HepG2 (cell line): ENCODE results near the gene ADAP2. TPM values are rescaled to one million over a fixed set of nuclear protein-coding genes. Genes with fewer than 3 reads are reported as not detected.

Experiments used
- AHR ChIP-seq: IDR thresholded peaks from 2 replicates; pipeline ENCODE4 v1.6.1; 2018; ENCODE audit warnings: missing genetic modification reagents, missing compliant biosample characterization
- ARNT ChIP-seq: fragments of 450-650 bp; IDR thresholded peaks from 2 replicates; pipeline ENCODE4 v1.6.1; 2017
- EP300 ChIP-seq, 3 experiments: sonication (generic) in 1 of 3; formaldehyde crosslinking in 1 of 3; IDR thresholded peaks; 2 replicates each; pipeline versions ENCODE4 v1.5.1 to v1.6.1; 2011 to 2020; ENCODE audit warnings: low read depth in 2 of 3, low read length in 2 of 3, borderline replicate concordance in 1 of 3, improper control_type of control experiment in 1 of 3, mild to moderate bottlenecking in 1 of 3, missing genetic modification reagents in 1 of 3, moderate library complexity in 1 of 3
- FOSL2 ChIP-seq: sonication (generic); formaldehyde crosslinking; IDR thresholded peaks from 2 replicates; pipeline ENCODE4 v1.4.0; 2020; ENCODE audit warnings: missing genetic modification reagents
- RORA ChIP-seq: sonication (generic); formaldehyde crosslinking; IDR thresholded peaks from 2 replicates; pipeline ENCODE4 v1.5.0; 2020; ENCODE audit warnings: mild to moderate bottlenecking, missing genetic modification reagents, moderate library complexity
- SAFB2 ChIP-seq: sonication (generic); formaldehyde crosslinking; IDR thresholded peaks from 2 replicates; pipeline ENCODE4 v1.5.1; 2020; ENCODE audit warnings: missing genetic modification reagents, low read depth, mild to moderate bottlenecking, borderline replicate concordance
- SNAPC2 ChIP-seq: sonication (generic); formaldehyde crosslinking; IDR thresholded peaks from 2 replicates; pipeline ENCODE4 v1.8.1; 2022; ENCODE audit warnings: mild to moderate bottlenecking, missing genetic modification reagents
- SRSF1 ChIP-seq: fragments of 200-400 bp; formaldehyde crosslinking; optimal IDR thresholded peaks from 2 replicates; pipeline ENCODE3; 2017; ENCODE audit warnings: mild to moderate bottlenecking, low read depth, low read length, moderate library complexity
- STAT5B ChIP-seq: sonication (generic); formaldehyde crosslinking; IDR thresholded peaks from 2 replicates; pipeline ENCODE4 v1.4.0; 2020; ENCODE audit warnings: missing genetic modification reagents
- TCF12 ChIP-seq, 2 experiments: fragments of 450-650 bp in 1 of 2; sonication (generic) in 1 of 2; formaldehyde crosslinking in 1 of 2; IDR thresholded peaks; 2 replicates each; pipeline versions ENCODE4 v1.6.1 to v1.8.0; 2017 to 2022; ENCODE audit warnings: antibody characterized with exemption in 1 of 2, mild to moderate bottlenecking in 1 of 2, missing genetic modification reagents in 1 of 2, moderate library complexity in 1 of 2
- THAP7 ChIP-seq: sonication (generic); formaldehyde crosslinking; IDR thresholded peaks from 2 replicates; pipeline ENCODE4 v1.8.1; 2023; ENCODE audit warnings: mild to moderate bottlenecking, missing genetic modification reagents
- ZFP90 ChIP-seq: sonication (generic); formaldehyde crosslinking; IDR thresholded peaks from 2 replicates; pipeline ENCODE4 v1.8.0; 2022; ENCODE audit warnings: missing genetic modification reagents, mild to moderate bottlenecking, inconsistent platforms, borderline replicate concordance
- ZNF230 ChIP-seq: sonication (generic); formaldehyde crosslinking; IDR thresholded peaks from 2 replicates; pipeline ENCODE4 v1.4.0; 2020; ENCODE audit warnings: mild to moderate bottlenecking, missing genetic modification reagents
- ZNF264 ChIP-seq: sonication (generic); formaldehyde crosslinking; IDR thresholded peaks from 2 replicates; pipeline ENCODE4 v1.4.0; 2020; ENCODE audit warnings: missing genetic modification reagents
- ZNF430 ChIP-seq: sonication (generic); formaldehyde crosslinking; IDR thresholded peaks from 2 replicates; pipeline ENCODE4 v1.9.0; 2021; ENCODE audit warnings: mild to moderate bottlenecking, missing genetic modification reagents
- ZNF441 ChIP-seq: sonication (generic); formaldehyde crosslinking; IDR thresholded peaks from 2 replicates; pipeline ENCODE4 v1.7.0; 2021; ENCODE audit warnings: missing genetic modification reagents, borderline replicate concordance
- ZNF562 ChIP-seq: sonication (generic); formaldehyde crosslinking; IDR thresholded peaks from 2 replicates; pipeline ENCODE4 v1.8.0; 2022; ENCODE audit warnings: missing genetic modification reagents, borderline replicate concordance
- ZNF572 ChIP-seq: sonication (generic); formaldehyde crosslinking; IDR thresholded peaks from 2 replicates; pipeline ENCODE4 v1.5.1; 2020; ENCODE audit warnings: mild to moderate bottlenecking, missing genetic modification reagents
- ZNF747 ChIP-seq: sonication (generic); formaldehyde crosslinking; IDR thresholded peaks from 2 replicates; pipeline ENCODE4 v1.8.1; 2023; ENCODE audit warnings: missing genetic modification reagents, mild to moderate bottlenecking, borderline replicate concordance
- polyA plus RNA-seq, 8 experiments: library from polyadenylated mRNA; depleted of rRNA in 3 of 8; stranded (reverse) in 7 of 8; unstranded in 1 of 8; fragments of >200 nt; fragmentation: Illumina TruSeq in 4 of 8; extraction: Trizol in 4 of 8; gene quantifications; 2 replicates each; pipeline versions ENCODE4 v1.2.1 to v1.2.3, GENCODE V29; 2011 to 2016; ENCODE audit warnings: low read depth in 4 of 8, missing spikeins in 1 of 8, mixed read lengths in 1 of 8; ENCODE audit not compliant: insufficient read depth in 1 of 8
- total RNA-seq, 5 experiments: library from RNA; depleted of rRNA; stranded (reverse); fragments of >200 nt; fragmentation: Illumina TruSeq; extraction: Trizol; gene quantifications; 2 replicates each; pipeline ENCODE4 v1.2.3, GENCODE V29; 2016; ENCODE audit warnings: low read depth in 1 of 5
- TF ChIP-seq, protein P1 (sequence below): sonication (generic); formaldehyde crosslinking; IDR thresholded peaks from 2 replicates; pipeline ENCODE4 v1.5.1; 2020; ENCODE audit warnings: missing genetic modification reagents, mild to moderate bottlenecking, borderline replicate concordance
- TF ChIP-seq, protein P2 (sequence below), 2 experiments: sonication (generic) in 1 of 2; formaldehyde crosslinking in 1 of 2; IDR thresholded peaks; 2 replicates each; pipeline versions ENCODE4 v1.4.0 to v1.6.1; 2018 to 2020; ENCODE audit warnings: missing genetic modification reagents in 2 of 2, borderline replicate concordance in 1 of 2, low read depth in 1 of 2, mild to moderate bottlenecking in 1 of 2, missing biosample characterization in 1 of 2
- TF ChIP-seq, protein P3 (sequence below): sonication (generic); formaldehyde crosslinking; IDR thresholded peaks from 2 replicates; pipeline ENCODE4 v1.4.0; 2020; ENCODE audit warnings: missing genetic modification reagents, mild to moderate bottlenecking, borderline replicate concordance

Gene ADAP2
- total and polyA plus RNA-seq, 2 of the 13 experiments (the other 11 are each of a cell fraction or from before 2014, with no cell fraction given), result 0.51 to 0.70 TPM

GRCh38 chr17:30915833-30916611 lies 5.7 kb upstream of the ADAP2 start (continued):
- TF ChIP-seq STAT5B (CRISPR knock-in tag), result no peak
- TF ChIP-seq EP300 (IDR thresholded peaks at IDR 0.05; ENCODE audit: low read depth in 2 of 2, low read length in 2 of 2), result 0 out of 4 replicates have a peak, but pooled peaks of 1 of the 2 experiments have one; percentile 40
- no peak for TF ChIP-seq EP300 (CRISPR knock-in tag; IDR thresholded peaks at IDR 0.05; ENCODE audit: borderline replicate concordance)
- TF ChIP-seq ARNT, result no peak
- no peak for TF ChIP-seq AHR
- TF ChIP-seq, protein P1, sequence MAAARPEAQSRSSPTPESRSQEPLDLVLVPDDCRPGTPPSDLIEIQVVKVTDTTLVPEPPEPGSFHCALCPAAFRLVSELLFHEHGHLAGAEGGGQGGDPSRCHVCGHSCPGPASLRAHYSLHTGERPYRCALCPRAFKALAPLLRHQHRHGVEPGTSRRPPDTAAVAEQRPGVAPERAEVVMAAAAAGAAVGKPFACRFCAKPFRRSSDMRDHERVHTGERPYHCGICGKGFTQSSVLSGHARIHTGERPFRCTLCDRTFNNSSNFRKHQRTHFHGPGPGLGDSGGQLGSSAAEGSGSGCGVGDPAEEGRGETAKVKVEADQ, result no peak
- no peak for TF ChIP-seq ZNF430
- TF ChIP-seq RORA (CRISPR knock-in tag), result no peak
- TF ChIP-seq, protein P2, sequence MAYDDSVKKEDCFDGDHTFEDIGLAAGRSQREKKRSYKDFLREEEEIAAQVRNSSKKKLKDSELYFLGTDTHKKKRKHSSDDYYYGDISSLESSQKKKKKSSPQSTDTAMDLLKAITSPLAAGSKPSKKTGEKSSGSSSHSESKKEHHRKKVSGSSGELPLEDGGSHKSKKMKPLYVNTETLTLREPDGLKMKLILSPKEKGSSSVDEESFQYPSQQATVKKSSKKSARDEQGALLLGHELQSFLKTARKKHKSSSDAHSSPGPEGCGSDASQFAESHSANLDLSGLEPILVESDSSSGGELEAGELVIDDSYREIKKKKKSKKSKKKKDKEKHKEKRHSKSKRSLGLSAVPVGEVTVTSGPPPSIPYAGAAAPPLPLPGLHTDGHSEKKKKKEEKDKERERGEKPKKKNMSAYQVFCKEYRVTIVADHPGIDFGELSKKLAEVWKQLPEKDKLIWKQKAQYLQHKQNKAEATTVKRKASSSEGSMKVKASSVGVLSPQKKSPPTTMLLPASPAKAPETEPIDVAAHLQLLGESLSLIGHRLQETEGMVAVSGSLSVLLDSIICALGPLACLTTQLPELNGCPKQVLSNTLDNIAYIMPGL (CRISPR knock-in tag; IDR thresholded peaks at IDR 0.05; ENCODE audit: borderline replicate concordance in 1 of 2, low read depth in 1 of 2), result no peak
- TF ChIP-seq TCF12 (IDR thresholded peaks at IDR 0.05), result no peak
- peak; percentile 89; the same call in 1 of the 2 replicates for TF ChIP-seq TCF12 (CRISPR knock-in tag; IDR thresholded peaks at IDR 0.05)
- TF ChIP-seq SAFB2 (CRISPR knock-in tag), result no peak
- TF ChIP-seq SRSF1, result no peak
- TF ChIP-seq ZNF747 (CRISPR knock-in tag), result no peak
- TF ChIP-seq, protein P3, sequence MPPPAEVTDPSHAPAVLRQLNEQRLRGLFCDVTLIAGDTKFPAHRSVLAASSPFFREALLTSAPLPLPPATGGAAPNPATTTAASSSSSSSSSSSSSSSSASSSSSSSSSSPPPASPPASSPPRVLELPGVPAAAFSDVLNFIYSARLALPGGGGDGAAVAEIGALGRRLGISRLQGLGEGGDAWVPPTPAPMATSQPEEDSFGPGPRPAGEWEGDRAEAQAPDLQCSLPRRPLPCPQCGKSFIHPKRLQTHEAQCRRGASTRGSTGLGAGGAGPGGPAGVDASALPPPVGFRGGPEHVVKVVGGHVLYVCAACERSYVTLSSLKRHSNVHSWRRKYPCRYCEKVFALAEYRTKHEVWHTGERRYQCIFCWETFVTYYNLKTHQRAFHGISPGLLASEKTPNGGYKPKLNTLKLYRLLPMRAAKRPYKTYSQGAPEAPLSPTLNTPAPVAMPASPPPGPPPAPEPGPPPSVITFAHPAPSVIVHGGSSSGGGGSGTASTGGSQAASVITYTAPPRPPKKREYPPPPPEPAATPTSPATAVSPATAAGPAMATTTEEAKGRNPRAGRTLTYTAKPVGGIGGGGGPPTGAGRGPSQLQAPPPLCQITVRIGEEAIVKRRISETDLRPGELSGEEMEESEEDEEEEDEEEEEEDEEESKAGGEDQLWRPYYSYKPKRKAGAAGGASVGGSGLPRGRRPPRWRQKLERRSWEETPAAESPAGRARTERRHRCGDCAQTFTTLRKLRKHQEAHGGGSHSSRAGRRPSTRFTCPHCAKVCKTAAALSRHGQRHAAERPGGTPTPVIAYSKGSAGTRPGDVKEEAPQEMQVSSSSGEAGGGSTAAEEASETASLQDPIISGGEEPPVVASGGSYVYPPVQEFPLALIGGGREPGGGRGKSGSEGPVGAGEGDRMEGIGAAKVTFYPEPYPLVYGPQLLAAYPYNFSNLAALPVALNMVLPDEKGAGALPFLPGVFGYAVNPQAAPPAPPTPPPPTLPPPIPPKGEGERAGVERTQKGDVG (CRISPR knock-in tag), result no peak
- TF ChIP-seq ZNF562 (CRISPR knock-in tag), result no peak
- TF ChIP-seq SNAPC2 (CRISPR knock-in tag), result no peak
- 0 out of 2 replicates have a peak, but pooled peaks have one; percentile 7 for TF ChIP-seq FOSL2 (CRISPR knock-in tag)
- TF ChIP-seq ZNF441 (CRISPR knock-in tag), result no peak
- TF ChIP-seq ZNF230, result no peak
- no peak for TF ChIP-seq THAP7 (CRISPR knock-in tag)
- TF ChIP-seq ZNF264 (CRISPR knock-in tag), result no peak
- TF ChIP-seq ZNF572 (CRISPR knock-in tag), result no peak
- no peak for TF ChIP-seq ZFP90 (CRISPR knock-in tag)
